ENCODE data around the gene PDXDC1. TPM values are rescaled to one million over a fixed set of nuclear protein-coding genes. Genes with fewer than 3 reads are reported as not detected.
A peak's percentile ranks its signal among the peaks of the same experiment; 100 is the strongest.
"Not testable (repeated sequence)": the region's sequence is repeated elsewhere in the genome, so short reads cannot be mapped to it uniquely, and the experiment has no call there.

The PDXDC1 gene
- total RNA-seq, 1 donor from 2014 or later, result 124 TPM

DNA sequence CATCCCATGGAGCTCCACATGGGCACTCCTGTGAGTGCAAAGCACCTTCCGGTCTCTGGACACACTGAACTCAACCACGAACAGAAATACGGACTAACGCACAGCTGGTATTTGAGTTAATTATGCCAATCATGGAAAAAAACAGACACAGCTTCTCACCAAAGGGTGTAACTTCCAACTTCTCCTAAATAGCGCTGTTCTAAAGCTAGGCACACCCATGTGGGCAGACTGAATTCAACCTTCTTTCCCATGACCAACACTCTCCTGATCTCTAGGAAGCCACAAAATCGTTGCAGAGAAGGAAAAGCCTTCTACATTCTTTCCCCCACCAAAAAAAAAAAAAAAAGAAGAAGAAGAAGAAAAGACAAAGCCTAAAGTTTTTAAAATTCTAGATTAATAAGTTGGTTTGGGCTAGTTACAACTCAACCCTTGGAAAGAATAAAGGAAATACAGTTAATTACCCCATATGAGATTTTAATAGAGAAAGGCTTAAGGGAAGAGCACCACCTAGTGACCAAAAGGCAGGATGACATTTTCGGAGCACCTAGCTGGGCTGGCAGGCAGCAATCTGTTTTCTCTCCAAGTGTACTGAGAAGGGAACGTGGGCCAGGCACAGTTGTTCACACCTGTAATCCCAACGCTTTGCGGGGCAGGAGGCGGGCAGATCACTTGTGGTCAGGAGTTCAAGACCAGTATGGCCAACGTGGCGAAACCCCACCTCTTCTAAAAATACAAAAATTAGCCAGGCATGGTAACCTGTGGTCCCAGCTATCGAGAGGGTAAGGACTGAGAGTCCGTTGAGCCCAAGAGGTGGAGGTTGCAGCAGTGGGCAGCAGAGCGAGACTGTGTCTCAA is 97.3 kb downstream of the PDXDC1 start:
- not testable (repeated sequence) for DNase-seq

GRCh38 chr16:15073101-15073500 is 98.3 kb downstream of the PDXDC1 start:
- no peak for DNase-seq

DNA sequence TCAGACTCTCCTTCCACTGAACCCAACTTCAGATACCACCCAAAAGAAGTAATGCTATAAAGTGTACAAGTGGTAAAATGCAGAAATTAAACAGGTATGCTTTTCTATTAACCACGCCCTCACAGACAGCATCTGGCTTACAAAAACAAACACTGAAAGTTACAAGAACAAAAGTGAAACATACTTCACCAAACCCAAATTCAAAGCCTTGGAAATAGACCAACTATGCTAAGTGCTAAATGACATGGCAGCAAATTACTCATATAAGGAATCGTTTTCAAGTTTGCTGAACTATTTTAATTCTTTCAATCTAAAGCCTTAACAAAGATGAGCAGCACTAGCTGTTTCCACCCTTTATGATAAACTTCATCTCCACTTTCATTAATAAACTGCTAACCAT is 101.3 kb downstream of the PDXDC1 start:
- not testable (repeated sequence) for DNase-seq

- DNase-seq, result not testable (repeated sequence)
Measured at GRCh38 chr16:15080883-15081282, 106.1 kb downstream of the PDXDC1 start.

GRCh38 chr16:15082788-15083187 is 108.0 kb downstream of the PDXDC1 start:
- not testable (repeated sequence) for DNase-seq

DNA sequence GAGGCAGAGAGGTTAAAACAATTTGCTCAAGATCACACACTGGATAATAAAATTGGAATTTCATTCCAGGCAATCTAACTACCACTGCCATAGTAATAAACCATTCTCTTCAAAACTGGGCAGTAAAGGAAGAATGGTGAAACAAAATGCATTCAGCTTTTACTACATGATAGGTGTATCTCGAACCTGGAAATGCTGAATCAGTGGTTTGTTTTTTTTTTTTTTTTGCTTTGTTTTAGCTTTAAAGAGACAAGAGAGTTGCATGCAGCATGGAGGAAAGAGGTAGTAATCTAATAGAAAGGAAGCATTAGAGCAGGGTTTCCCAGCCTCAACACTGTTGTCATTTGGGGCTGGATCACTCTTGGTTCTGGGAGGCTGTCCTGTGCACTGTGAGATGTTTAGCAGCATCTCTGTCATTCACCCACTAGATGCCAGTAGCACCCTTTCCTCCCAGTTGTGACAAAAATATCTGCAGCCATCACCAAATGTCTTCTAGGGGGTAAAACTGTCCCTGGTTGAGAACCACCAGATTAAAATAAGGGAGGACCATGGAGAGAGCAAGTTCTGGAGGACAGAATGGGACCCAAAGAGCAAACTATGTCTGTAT is 115.9 kb downstream of the PDXDC1 start:
- DNase-seq, result not testable (repeated sequence)

GRCh38 chr16:15093571-15093954 is 118.7 kb downstream of the PDXDC1 start:
- not testable (repeated sequence) for DNase-seq

- peak; percentile 94 for DNase-seq
Measured at GRCh38 chr16:15093955-15094827, 119.4 kb downstream of the PDXDC1 start, which contains the start of gene RRN3. Gene RRN3, minus strand, starts transcription at chr16:15094272. Its CDS starts 39 bp downstream, at chr16:15094233.

- not testable (repeated sequence) for DNase-seq
Measured at GRCh38 chr16:15096583-15096972, 121.8 kb downstream of the PDXDC1 start.

DNA sequence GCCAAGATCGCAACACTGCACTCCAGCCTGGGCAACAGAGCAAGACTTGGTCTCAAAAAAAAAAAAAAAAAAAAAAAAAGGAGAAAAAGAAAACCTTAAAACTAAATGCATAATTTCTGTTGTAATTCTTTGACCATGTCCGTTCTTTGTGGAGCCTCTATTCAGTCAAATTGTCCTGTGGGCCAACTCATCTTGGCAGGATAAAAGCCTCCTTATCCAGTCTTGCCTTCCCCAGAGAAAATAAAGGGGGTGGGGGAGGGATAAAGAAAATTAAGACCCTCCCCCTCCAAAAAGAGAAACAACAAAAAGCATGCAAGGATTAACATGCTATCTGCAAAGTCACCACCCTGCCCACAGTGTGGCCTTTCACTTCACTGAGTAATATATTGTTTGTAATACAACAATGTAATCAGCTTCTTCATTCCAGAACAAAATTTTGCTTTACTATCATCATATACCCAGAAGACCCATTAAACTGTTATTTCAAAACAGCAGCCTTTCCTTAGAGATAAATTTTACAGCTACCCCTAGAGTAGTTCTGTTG is 124.6 kb downstream of the PDXDC1 start:
- DNase-seq, result not testable (repeated sequence)

DNA sequence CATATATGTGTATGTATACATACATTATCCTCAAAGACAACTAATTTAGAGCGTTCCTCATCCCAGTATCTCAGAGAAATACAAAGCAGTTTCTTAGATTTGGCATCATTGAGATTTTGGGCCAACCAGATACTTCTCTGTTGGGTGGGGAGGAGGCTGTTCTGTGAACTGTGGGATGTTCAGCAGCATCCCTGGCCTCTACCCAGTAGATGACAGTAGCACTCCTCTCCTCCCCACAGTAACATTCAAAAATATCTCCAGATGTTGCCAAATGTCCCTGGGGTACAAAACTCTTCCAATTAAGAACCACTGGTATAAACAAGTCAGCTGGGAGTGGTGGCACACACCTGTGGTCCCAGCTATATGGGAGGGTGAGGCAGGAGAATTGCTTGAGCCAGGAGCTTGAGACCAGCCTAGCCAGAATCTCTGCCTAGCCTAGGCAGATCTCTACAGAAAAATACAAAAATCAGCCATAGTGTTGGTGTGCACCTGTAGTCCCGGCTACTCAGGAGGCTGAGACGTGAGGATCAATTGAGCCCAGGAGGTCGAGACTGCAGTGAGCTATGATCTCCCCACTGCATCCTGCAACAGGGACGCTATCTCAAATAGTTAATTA is 125.7 kb downstream of the PDXDC1 start:
- DNase-seq, result not testable (repeated sequence)

GRCh38 chr16:15127641-15128425 is 153.0 kb downstream of the PDXDC1 start:
- DNase-seq, result not testable (repeated sequence)

DNA sequence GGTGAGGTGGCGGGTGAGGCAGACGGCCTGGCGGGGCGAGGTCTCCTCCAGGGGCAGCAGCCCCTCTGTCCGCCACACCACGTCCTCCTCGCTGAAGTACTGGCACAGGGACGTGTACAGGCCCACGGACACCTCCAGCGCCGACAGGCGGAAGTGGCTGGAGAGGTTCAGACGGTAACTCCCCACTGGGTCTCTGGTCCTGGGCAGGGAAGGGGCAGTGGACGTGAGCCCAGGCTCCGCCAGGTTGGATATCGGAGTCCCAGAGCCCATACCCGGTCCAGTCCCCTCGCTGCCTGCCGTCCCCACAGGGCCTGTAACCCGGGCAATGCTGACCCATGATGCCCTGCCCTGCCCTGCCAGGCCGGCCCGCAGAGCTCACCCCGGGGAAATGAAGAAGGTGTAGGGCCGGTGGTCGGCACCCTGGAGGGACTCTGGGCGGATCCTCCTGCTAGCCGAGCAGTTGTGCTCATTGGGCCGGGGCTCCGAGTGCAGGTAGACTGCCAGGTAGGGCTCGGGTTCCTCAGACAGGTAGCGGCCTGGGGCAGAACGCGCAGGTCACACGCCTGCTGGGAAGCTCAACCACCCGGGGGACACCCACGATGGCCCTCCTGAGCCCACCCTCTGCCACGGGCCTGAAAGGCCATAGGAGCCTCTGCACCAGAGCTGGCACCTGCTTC is 155.6 kb downstream of the PDXDC1 start:
- DNase-seq, result not testable (repeated sequence)

DNA sequence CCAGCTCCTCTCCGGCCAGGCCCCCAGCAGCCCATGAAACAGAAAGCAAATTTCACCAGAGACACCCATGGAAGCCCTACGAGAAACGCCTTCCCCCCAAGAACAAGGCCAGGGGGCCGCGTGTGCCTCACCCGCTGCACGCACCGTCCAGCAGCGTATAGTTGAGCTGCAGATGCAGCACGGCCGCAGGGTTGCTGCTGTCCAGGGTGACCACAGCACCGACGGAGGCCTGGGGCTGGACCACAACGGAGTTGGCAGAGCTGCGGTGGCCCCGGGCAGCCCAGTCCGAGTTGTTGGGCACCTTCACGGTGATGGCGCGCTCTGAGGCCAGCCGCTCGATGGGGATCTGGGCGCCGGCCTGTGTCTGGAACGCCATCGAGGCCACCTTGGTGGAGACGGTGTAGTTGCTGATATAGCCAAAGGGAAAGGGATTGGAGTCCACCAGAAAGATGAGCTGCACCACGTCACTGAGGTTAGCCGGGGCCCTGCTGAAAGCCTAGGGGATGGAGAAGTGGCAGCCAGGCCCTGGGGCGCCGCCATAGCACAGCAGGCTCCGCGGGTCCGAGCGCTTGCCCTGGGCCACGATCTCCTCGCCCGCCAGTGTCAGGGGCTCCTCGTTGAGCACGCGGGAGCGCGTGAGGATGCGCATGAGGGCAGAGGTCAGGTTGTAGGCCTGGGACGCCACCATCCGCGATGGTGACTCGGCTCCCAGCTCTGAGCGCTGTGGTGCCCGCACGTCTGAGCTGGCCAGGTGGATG is 156.3 kb downstream of the PDXDC1 start:
- not testable (repeated sequence) for DNase-seq

GRCh38 chr16:15132719-15133428 is 158.0 kb downstream of the PDXDC1 start:
- not testable (repeated sequence) for DNase-seq

GRCh38 chr16:15133554-15133953 is 158.7 kb downstream of the PDXDC1 start:
- not testable (repeated sequence) for DNase-seq

- not testable (repeated sequence) for DNase-seq
Measured at GRCh38 chr16:15134752-15135482, 160.1 kb downstream of the PDXDC1 start.
